GM23338 (cell line): ENCODE results near the gene DCUN1D4.

Experiments used
- CREB1 ChIP-seq: fragments of 250-450 bp; sonication (Bioruptor Pico); IDR thresholded peaks from 2 replicates; pipeline ENCODE4 v1.5.0; 2020; ENCODE audit warnings: low read depth, mild to moderate bottlenecking, moderate library complexity
- EZH2 ChIP-seq: fragments of 200-600 bp; sonication (generic); IDR thresholded peaks from one replicate; pipeline ENCODE4 v1.8.0; 2017; ENCODE audit warnings: antibody characterized with exemption, mild to moderate bottlenecking, low read depth; ENCODE audit not compliant: unreplicated experiment
- EZH2phosphoT487 ChIP-seq: fragments of 200-600 bp; sonication (generic); IDR thresholded peaks from one replicate; pipeline ENCODE4 v1.8.1; 2018; ENCODE audit warnings: antibody characterized with exemption; ENCODE audit not compliant: unreplicated experiment
- JUNB ChIP-seq: IDR thresholded peaks from one replicate; pipeline ENCODE4 v1.6.1; 2016; ENCODE audit warnings: antibody characterized with exemption; ENCODE audit not compliant: unreplicated experiment
- POLR2AphosphoS5 ChIP-seq: IDR thresholded peaks from 2 replicates; pipeline ENCODE4 v1.6.1; 2016; ENCODE audit warnings: antibody characterized with exemption, low read depth
- STAT1 ChIP-seq: IDR thresholded peaks from one replicate; pipeline ENCODE4 v1.6.1; 2016; ENCODE audit warnings: antibody characterized with exemption; ENCODE audit not compliant: unreplicated experiment
- TF ChIP-seq, protein P1 (sequence below), 2 experiments: fragments of 200-600 bp in 1 of 2; sonication (generic) in 1 of 2; conservative IDR thresholded peaks; 2 replicates each; pipeline versions ENCODE4 v1.5.1 to v1.6.1; 2016 to 2017; ENCODE audit warnings: antibody characterized with exemption in 2 of 2, low read depth in 2 of 2, mild to moderate bottlenecking in 2 of 2, moderate library complexity in 1 of 2
- TF ChIP-seq, protein P2 (sequence below): IDR thresholded peaks from one replicate; pipeline ENCODE4 v1.6.1; 2018; ENCODE audit warnings: antibody characterized with exemption; ENCODE audit not compliant: unreplicated experiment

DNA sequence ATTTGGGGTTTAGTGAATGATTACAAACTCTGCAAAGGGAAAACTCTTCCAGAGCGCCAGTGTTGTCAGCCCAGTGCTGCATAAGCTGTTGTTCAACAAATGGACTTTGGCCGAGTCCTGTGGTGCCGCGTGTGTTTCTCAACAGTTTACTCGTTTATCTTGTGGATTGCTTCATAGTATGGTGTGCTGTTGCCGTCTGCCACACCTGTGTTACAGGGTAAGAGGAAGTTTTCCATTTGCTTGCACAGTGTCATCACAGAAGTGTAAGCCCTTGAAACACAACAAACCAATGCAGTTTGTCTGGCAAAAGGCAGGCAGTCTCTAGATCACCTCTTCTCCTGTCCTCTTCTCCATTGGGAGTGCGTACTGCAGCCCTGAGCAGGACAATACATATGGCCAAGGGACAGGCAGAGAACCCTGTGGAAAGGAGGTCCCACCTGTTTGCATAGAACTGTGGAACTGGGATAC is 66.3 kb downstream of the DCUN1D4 start:
- TF ChIP-seq EZH2phosphoT487 (no peak), JUNB (no peak), CREB1 (CRISPR knock-in tag) (no peak), POLR2AphosphoS5 (no peak), EZH2 (no peak), STAT1 (no peak)
- TF ChIP-seq, protein P1, sequence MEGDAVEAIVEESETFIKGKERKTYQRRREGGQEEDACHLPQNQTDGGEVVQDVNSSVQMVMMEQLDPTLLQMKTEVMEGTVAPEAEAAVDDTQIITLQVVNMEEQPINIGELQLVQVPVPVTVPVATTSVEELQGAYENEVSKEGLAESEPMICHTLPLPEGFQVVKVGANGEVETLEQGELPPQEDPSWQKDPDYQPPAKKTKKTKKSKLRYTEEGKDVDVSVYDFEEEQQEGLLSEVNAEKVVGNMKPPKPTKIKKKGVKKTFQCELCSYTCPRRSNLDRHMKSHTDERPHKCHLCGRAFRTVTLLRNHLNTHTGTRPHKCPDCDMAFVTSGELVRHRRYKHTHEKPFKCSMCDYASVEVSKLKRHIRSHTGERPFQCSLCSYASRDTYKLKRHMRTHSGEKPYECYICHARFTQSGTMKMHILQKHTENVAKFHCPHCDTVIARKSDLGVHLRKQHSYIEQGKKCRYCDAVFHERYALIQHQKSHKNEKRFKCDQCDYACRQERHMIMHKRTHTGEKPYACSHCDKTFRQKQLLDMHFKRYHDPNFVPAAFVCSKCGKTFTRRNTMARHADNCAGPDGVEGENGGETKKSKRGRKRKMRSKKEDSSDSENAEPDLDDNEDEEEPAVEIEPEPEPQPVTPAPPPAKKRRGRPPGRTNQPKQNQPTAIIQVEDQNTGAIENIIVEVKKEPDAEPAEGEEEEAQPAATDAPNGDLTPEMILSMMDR (conservative IDR thresholded peaks at IDR 0.05; ENCODE audit: low read depth in 2 of 2): no peak
- TF ChIP-seq, protein P2, sequence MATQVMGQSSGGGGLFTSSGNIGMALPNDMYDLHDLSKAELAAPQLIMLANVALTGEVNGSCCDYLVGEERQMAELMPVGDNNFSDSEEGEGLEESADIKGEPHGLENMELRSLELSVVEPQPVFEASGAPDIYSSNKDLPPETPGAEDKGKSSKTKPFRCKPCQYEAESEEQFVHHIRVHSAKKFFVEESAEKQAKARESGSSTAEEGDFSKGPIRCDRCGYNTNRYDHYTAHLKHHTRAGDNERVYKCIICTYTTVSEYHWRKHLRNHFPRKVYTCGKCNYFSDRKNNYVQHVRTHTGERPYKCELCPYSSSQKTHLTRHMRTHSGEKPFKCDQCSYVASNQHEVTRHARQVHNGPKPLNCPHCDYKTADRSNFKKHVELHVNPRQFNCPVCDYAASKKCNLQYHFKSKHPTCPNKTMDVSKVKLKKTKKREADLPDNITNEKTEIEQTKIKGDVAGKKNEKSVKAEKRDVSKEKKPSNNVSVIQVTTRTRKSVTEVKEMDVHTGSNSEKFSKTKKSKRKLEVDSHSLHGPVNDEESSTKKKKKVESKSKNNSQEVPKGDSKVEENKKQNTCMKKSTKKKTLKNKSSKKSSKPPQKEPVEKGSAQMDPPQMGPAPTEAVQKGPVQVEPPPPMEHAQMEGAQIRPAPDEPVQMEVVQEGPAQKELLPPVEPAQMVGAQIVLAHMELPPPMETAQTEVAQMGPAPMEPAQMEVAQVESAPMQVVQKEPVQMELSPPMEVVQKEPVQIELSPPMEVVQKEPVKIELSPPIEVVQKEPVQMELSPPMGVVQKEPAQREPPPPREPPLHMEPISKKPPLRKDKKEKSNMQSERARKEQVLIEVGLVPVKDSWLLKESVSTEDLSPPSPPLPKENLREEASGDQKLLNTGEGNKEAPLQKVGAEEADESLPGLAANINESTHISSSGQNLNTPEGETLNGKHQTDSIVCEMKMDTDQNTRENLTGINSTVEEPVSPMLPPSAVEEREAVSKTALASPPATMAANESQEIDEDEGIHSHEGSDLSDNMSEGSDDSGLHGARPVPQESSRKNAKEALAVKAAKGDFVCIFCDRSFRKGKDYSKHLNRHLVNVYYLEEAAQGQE: no peak
